ENCODE data around the gene SYNJ1. TPM values are rescaled to one million over a fixed set of nuclear protein-coding genes. Genes with fewer than 3 reads are reported as not detected.
"Not testable (repeated sequence)": the region's sequence is repeated elsewhere in the genome, so short reads cannot be mapped to it uniquely, and the experiment has no call there.

The SYNJ1 gene
- total RNA-seq, 1 donor from 2014 or later: 12.9 TPM

GRCh38 chr21:32742396-32742795, 14.6 kb upstream of the SYNJ1 start:
- no peak for FAIRE-seq
- peaks cover 16% of the 10 kb centered on the region for H4K20me1 ChIP-seq (ENCODE audit: insufficient read depth, low read length)
- no peaks in the 10 kb centered on the region for H3K27me3 ChIP-seq (ENCODE audit: insufficient read depth, low read length)
- no peak overlapping the region for H2AFZ ChIP-seq (ENCODE audit: low read depth, low read length)
- no peak overlapping the region for H3K9ac ChIP-seq (ENCODE audit: low read length)
- H3K79me2 ChIP-seq (ENCODE audit: insufficient read depth, low read length): peaks cover 8% of the 10 kb centered on the region
- Mint-ChIP-seq H3K4me3 (ENCODE audit: unreplicated experiment) (no peak overlapping the region), H3K36me3 (ENCODE audit: low read depth, unreplicated experiment) (peaks cover 21% of the 10 kb centered on the region), H3K4me1 (ENCODE audit: low read depth, unreplicated experiment) (no peaks in the 10 kb centered on the region), H3K9me3 (ENCODE audit: unreplicated experiment) (no peaks in the 10 kb centered on the region), H3K27me3 (ENCODE audit: low read depth, unreplicated experiment) (no peaks in the 10 kb centered on the region), H3K27ac (ENCODE audit: unreplicated experiment) (no peak overlapping the region)
- H3K4me3 ChIP-seq (ENCODE audit: insufficient read depth, low read depth, low read length): no peak overlapping the region
- H3K36me3 ChIP-seq (ENCODE audit: insufficient read depth, low read length): peaks cover 37% of the 10 kb centered on the region
- no peak overlapping the region for H3K27ac ChIP-seq (ENCODE audit: low read depth, low read length)
- no peaks in the 10 kb centered on the region for H3K9me3 ChIP-seq (ENCODE audit: insufficient read depth, low read depth, low read length)
- DNase-seq (ENCODE audit: low read depth): no peak
- no peaks in the 10 kb centered on the region for H3K4me1 ChIP-seq (ENCODE audit: insufficient read depth, low read length)
- TF ChIP-seq EZH2 (IDR thresholded peaks at IDR 0.05; ENCODE audit: insufficient read depth, low read length): no peak
- TF ChIP-seq, protein P1, sequence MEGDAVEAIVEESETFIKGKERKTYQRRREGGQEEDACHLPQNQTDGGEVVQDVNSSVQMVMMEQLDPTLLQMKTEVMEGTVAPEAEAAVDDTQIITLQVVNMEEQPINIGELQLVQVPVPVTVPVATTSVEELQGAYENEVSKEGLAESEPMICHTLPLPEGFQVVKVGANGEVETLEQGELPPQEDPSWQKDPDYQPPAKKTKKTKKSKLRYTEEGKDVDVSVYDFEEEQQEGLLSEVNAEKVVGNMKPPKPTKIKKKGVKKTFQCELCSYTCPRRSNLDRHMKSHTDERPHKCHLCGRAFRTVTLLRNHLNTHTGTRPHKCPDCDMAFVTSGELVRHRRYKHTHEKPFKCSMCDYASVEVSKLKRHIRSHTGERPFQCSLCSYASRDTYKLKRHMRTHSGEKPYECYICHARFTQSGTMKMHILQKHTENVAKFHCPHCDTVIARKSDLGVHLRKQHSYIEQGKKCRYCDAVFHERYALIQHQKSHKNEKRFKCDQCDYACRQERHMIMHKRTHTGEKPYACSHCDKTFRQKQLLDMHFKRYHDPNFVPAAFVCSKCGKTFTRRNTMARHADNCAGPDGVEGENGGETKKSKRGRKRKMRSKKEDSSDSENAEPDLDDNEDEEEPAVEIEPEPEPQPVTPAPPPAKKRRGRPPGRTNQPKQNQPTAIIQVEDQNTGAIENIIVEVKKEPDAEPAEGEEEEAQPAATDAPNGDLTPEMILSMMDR (IDR thresholded peaks at IDR 0.05; ENCODE audit: insufficient read depth, low read depth, low read length): no peak
- H3K4me2 ChIP-seq (ENCODE audit: low read length): no peak overlapping the region

DNA sequence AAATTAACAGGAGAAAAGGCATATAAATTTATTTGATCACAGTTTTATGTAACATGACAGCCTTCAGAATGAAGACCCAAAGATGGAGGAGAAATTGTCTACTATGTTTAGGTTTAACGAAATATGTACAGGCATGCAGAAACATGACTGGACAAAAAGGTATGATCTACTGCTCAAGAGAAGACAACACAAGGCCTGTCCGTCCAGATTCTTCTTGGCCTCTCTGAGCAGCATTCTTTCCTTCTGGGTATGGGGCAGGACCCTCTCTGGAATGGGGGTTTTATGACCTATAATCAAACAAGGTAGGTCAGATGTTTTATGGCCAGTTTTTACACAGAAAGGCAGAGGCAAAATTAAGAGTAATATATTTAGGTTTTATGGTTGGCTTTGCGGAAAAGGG, 13.5 kb upstream of the SYNJ1 start:
- Histone ChIP-seq H3K27me3 (ENCODE audit: insufficient read depth, low read length) (no peaks in the 10 kb centered on the region), H2AFZ (ENCODE audit: low read depth, low read length) (no peak overlapping the region), H3K27ac (ENCODE audit: low read depth, low read length) (no peak overlapping the region), H3K36me3 (ENCODE audit: insufficient read depth, low read length) (peaks cover 38% of the 10 kb centered on the region), H3K9me3 (ENCODE audit: insufficient read depth, low read depth, low read length) (no peaks in the 10 kb centered on the region), H3K4me2 (ENCODE audit: low read length) (no peak overlapping the region), H3K9ac (ENCODE audit: low read length) (no peak overlapping the region), H3K4me1 (ENCODE audit: insufficient read depth, low read length) (no peaks in the 10 kb centered on the region), H4K20me1 (ENCODE audit: insufficient read depth, low read length) (peaks cover 9% of the 10 kb centered on the region), H3K79me2 (ENCODE audit: insufficient read depth, low read length) (peaks cover 1% of the 10 kb centered on the region), H3K4me3 (ENCODE audit: insufficient read depth, low read depth, low read length) (no peak overlapping the region)
- Mint-ChIP-seq H3K9me3 (ENCODE audit: unreplicated experiment) (no peaks in the 10 kb centered on the region), H3K27me3 (ENCODE audit: low read depth, unreplicated experiment) (no peaks in the 10 kb centered on the region), H3K4me1 (ENCODE audit: low read depth, unreplicated experiment) (no peaks in the 10 kb centered on the region), H3K36me3 (ENCODE audit: low read depth, unreplicated experiment) (peaks cover 17% of the 10 kb centered on the region), H3K27ac (ENCODE audit: unreplicated experiment) (peak overlapping the region; percentile 43), H3K4me3 (ENCODE audit: unreplicated experiment) (no peak overlapping the region)
- TF ChIP-seq, protein P1 (IDR thresholded peaks at IDR 0.05; ENCODE audit: insufficient read depth, low read depth, low read length): no peak
- no peak for TF ChIP-seq EZH2 (IDR thresholded peaks at IDR 0.05; ENCODE audit: insufficient read depth, low read length)
- FAIRE-seq (no peak), DNase-seq (ENCODE audit: low read depth) (no peak)

DNA sequence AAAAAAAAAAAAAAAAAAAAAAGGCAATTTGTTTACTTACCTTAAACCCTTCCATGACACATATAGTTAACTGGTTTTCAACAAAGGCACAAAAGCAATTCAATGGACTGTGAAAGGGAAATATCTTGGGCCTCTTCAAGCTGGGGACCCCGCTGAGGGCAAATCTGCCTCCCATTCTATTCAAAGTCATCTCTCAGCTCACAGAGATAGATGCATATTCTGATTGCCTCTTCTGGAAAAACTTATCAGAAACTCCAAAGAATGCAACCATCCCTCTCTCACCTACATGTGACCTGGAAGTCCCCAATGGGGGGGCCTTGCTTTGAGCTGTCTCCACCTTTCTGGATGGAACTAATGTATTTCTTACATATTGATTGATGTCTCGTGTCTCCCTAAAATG, 12.1 kb upstream of the SYNJ1 start:
- no peak for FAIRE-seq

GRCh38 chr21:32736083-32736482, 8.3 kb upstream of the SYNJ1 start:
- not testable (repeated sequence) for H3K4me3 Mint-ChIP-seq (ENCODE audit: unreplicated experiment); H3K4me1 ChIP-seq (ENCODE audit: insufficient read depth, low read length); DNase-seq (ENCODE audit: low read depth); H3K27me3 Mint-ChIP-seq (ENCODE audit: low read depth, unreplicated experiment); H3K4me2 ChIP-seq (ENCODE audit: low read length); H3K4me3 ChIP-seq (ENCODE audit: insufficient read depth, low read depth, low read length); H4K20me1 ChIP-seq (ENCODE audit: insufficient read depth, low read length); FAIRE-seq; H3K9me3 Mint-ChIP-seq (ENCODE audit: unreplicated experiment); H3K27ac Mint-ChIP-seq (ENCODE audit: unreplicated experiment); H2AFZ ChIP-seq (ENCODE audit: low read depth, low read length); H3K27me3 ChIP-seq (ENCODE audit: insufficient read depth, low read length); H3K27ac ChIP-seq (ENCODE audit: low read depth, low read length); H3K79me2 ChIP-seq (ENCODE audit: insufficient read depth, low read length); H3K4me1 Mint-ChIP-seq (ENCODE audit: low read depth, unreplicated experiment); H3K9ac ChIP-seq (ENCODE audit: low read length); H3K36me3 Mint-ChIP-seq (ENCODE audit: low read depth, unreplicated experiment); H3K9me3 ChIP-seq (ENCODE audit: insufficient read depth, low read depth, low read length)
- H3K36me3 ChIP-seq (ENCODE audit: insufficient read depth, low read length): peaks cover 22% of the 10 kb centered on the region

More for the DNA sequence above, 12.1 kb upstream of the SYNJ1 start:
- Histone ChIP-seq H2AFZ (ENCODE audit: low read depth, low read length) (no peak overlapping the region), H3K27ac (ENCODE audit: low read depth, low read length) (no peak overlapping the region), H3K36me3 (ENCODE audit: insufficient read depth, low read length) (peaks cover 32% of the 10 kb centered on the region), H4K20me1 (ENCODE audit: insufficient read depth, low read length) (no peaks in the 10 kb centered on the region), H3K9me3 (ENCODE audit: insufficient read depth, low read depth, low read length) (no peaks in the 10 kb centered on the region), H3K4me2 (ENCODE audit: low read length) (no peak overlapping the region), H3K9ac (ENCODE audit: low read length) (no peak overlapping the region), H3K4me3 (ENCODE audit: insufficient read depth, low read depth, low read length) (no peak overlapping the region), H3K27me3 (ENCODE audit: insufficient read depth, low read length) (no peaks in the 10 kb centered on the region), H3K79me2 (ENCODE audit: insufficient read depth, low read length) (no peaks in the 10 kb centered on the region), H3K4me1 (ENCODE audit: insufficient read depth, low read length) (no peaks in the 10 kb centered on the region)
- TF ChIP-seq EZH2 (IDR thresholded peaks at IDR 0.05; ENCODE audit: insufficient read depth, low read length): no peak
- TF ChIP-seq, protein P1 (IDR thresholded peaks at IDR 0.05; ENCODE audit: insufficient read depth, low read depth, low read length): no peak
- no peaks in the 10 kb centered on the region for H3K4me1 Mint-ChIP-seq (ENCODE audit: low read depth, unreplicated experiment)
- no peak overlapping the region for H3K4me3 Mint-ChIP-seq (ENCODE audit: unreplicated experiment)
- H3K27ac Mint-ChIP-seq (ENCODE audit: unreplicated experiment): no peak overlapping the region
- DNase-seq (ENCODE audit: low read depth): no peak
- peaks cover 17% of the 10 kb centered on the region for H3K36me3 Mint-ChIP-seq (ENCODE audit: low read depth, unreplicated experiment)
- H3K27me3 Mint-ChIP-seq (ENCODE audit: low read depth, unreplicated experiment): no peaks in the 10 kb centered on the region
- H3K9me3 Mint-ChIP-seq (ENCODE audit: unreplicated experiment): no peaks in the 10 kb centered on the region

Data from astrocyte (in vitro differentiated cells and primary cell).